ENCODE results near the gene DIP2C. TPM values are rescaled to one million over a fixed set of nuclear protein-coding genes. Genes with fewer than 3 reads are reported as not detected.

The DIP2C gene
- total RNA-seq, 1 donor from 2014 or later = 30.8 TPM

GRCh38 chr10:372566-372965 is 316.9 kb downstream of the DIP2C start:
- H3K4me1 ChIP-seq = peaks cover 38% of the 10 kb centered on the region
- no peaks in the 10 kb centered on the region for H3K9me3 ChIP-seq (replicated peaks)
- intact Hi-C loops (cut with micrococcal nuclease) = no loop called here
- H3K36me3 ChIP-seq = peaks cover 42% of the 10 kb centered on the region
- no peak overlapping the region for H3K4me3 ChIP-seq
- H3K27ac ChIP-seq (replicated peaks) = no peak overlapping the region
- DNase-seq = no peak
- H3K27me3 ChIP-seq (ENCODE audit: low read depth) = no peaks in the 10 kb centered on the region
- TF ChIP-seq CTCF (IDR thresholded peaks at IDR 0.05; ENCODE audit: borderline replicate concordance) = no peak

- DNase-seq = no peak
- no peak overlapping the region for H3K4me3 ChIP-seq
- H3K36me3 ChIP-seq = peaks cover 49% of the 10 kb centered on the region
- H3K9me3 ChIP-seq (replicated peaks) = no peaks in the 10 kb centered on the region
- H3K27ac ChIP-seq (replicated peaks) = no peak overlapping the region
- no peaks in the 10 kb centered on the region for H3K27me3 ChIP-seq (ENCODE audit: low read depth)
- intact Hi-C loops (cut with micrococcal nuclease) = no loop called here
- peaks cover 38% of the 10 kb centered on the region for H3K4me1 ChIP-seq
- no peak for TF ChIP-seq CTCF (IDR thresholded peaks at IDR 0.05; ENCODE audit: borderline replicate concordance)
Measured at GRCh38 chr10:371515-371914, 318.0 kb downstream of the DIP2C start.

- Histone ChIP-seq H3K36me3 (peaks cover 52% of the 10 kb centered on the region), H3K4me3 (no peak overlapping the region), H3K4me1 (peaks cover 38% of the 10 kb centered on the region), H3K27ac (replicated peaks) (no peak overlapping the region), H3K27me3 (ENCODE audit: low read depth) (no peaks in the 10 kb centered on the region), H3K9me3 (replicated peaks) (no peaks in the 10 kb centered on the region)
- no peak for TF ChIP-seq CTCF (IDR thresholded peaks at IDR 0.05; ENCODE audit: borderline replicate concordance)
- intact Hi-C loops (cut with micrococcal nuclease) = no loop called here
- no peak for DNase-seq
Measured at GRCh38 chr10:370449-370825, 319.0 kb downstream of the DIP2C start.

- Histone ChIP-seq H3K27me3 (ENCODE audit: low read depth) (no peaks in the 10 kb centered on the region), H3K36me3 (peaks cover 52% of the 10 kb centered on the region), H3K4me1 (peaks cover 38% of the 10 kb centered on the region), H3K9me3 (replicated peaks) (no peaks in the 10 kb centered on the region), H3K27ac (replicated peaks) (no peak overlapping the region), H3K4me3 (no peak overlapping the region)
- intact Hi-C loops (cut with micrococcal nuclease) = no loop called here
- DNase-seq = no peak
- TF ChIP-seq CTCF (IDR thresholded peaks at IDR 0.05; ENCODE audit: borderline replicate concordance) = no peak
Measured at GRCh38 chr10:369684-370448, 319.6 kb downstream of the DIP2C start.

- Histone ChIP-seq H3K4me1 (peaks cover 32% of the 10 kb centered on the region), H3K27ac (replicated peaks) (no peak overlapping the region)
- no peak for DNase-seq
Measured at GRCh38 chr10:369221-369683, 320.2 kb downstream of the DIP2C start.

More at GRCh38 chr10:369221-369683, 320.2 kb downstream of the DIP2C start:
- intact Hi-C loops (cut with micrococcal nuclease) = no loop called here
- H3K9me3 ChIP-seq (replicated peaks) = no peaks in the 10 kb centered on the region
- no peak overlapping the region for H3K4me3 ChIP-seq
- peaks cover 52% of the 10 kb centered on the region for H3K36me3 ChIP-seq
- TF ChIP-seq CTCF (IDR thresholded peaks at IDR 0.05; ENCODE audit: borderline replicate concordance) = no peak
- H3K27me3 ChIP-seq (ENCODE audit: low read depth) = no peaks in the 10 kb centered on the region
